Activated T-cell treated with anti-CD3 and anti-CD28 coated beads, Interleukin-2, amount 50 U/mL, for 48 hours (primary cell): Measurements from ENCODE around the gene NCAPG.

ENCODE experiments used
- DNase-seq, 2 experiments: peaks; one replicate each; pipeline ENCODE4 v3.0.0-alpha.2; 2020

Gene NCAPG

GRCh38 chr4:17810260-17811077 lies at the start of gene NCAPG, which contains the start of gene DCAF16:
Gene NCAPG (plus strand): TSS chr4:17810979. CDS start chr4:17811078, 99 bp downstream.
Gene DCAF16 (minus strand): TSS chr4:17810757. CDS start chr4:17804141, 6,616 bp downstream.
- DNase-seq, result peak; percentile 99

- no peak for DNase-seq
Observed at GRCh38 chr4:17761062-17761461, 49.7 kb upstream of the NCAPG start.

- DNase-seq, result no peak
Observed at GRCh38 chr4:17762726-17763125, 48.1 kb upstream of the NCAPG start.

GRCh38 chr4:17763416-17763815 lies 47.4 kb upstream of the NCAPG start:
- no peak for DNase-seq

GRCh38 chr4:17763931-17764330 lies 46.8 kb upstream of the NCAPG start:
- no peak for DNase-seq

- peak in 1 of 2 experiments; percentile 21 for DNase-seq
Observed at GRCh38 chr4:17765514-17766286, 45.1 kb upstream of the NCAPG start.

GRCh38 chr4:17766826-17767458 lies 43.8 kb upstream of the NCAPG start:
- DNase-seq, result no peak

GRCh38 chr4:17769406-17770174 lies 41.2 kb upstream of the NCAPG start:
- no peak for DNase-seq

- no peak for DNase-seq
Observed at GRCh38 chr4:17770845-17771244, 39.9 kb upstream of the NCAPG start.

- no peak for DNase-seq
Observed at GRCh38 chr4:17771284-17771908, 39.4 kb upstream of the NCAPG start.

GRCh38 chr4:17773135-17773698 lies 37.6 kb upstream of the NCAPG start:
- DNase-seq, result no peak

GRCh38 chr4:17778431-17778830 lies 32.3 kb upstream of the NCAPG start:
- DNase-seq, result no peak

- DNase-seq, result no peak
Observed at GRCh38 chr4:17780501-17781299, 30.1 kb upstream of the NCAPG start.

GRCh38 chr4:17781300-17782287 lies 29.2 kb upstream of the NCAPG start, which contains the start of gene FAM184B:
Gene FAM184B (minus strand): TSS chr4:17781621. CDS start chr4:17781299, 322 bp downstream.
- peak; percentile 28 to 31 for DNase-seq

- DNase-seq, result no peak
Observed at GRCh38 chr4:17785858-17786257, 24.9 kb upstream of the NCAPG start.

- DNase-seq, result no peak
Observed at GRCh38 chr4:17786567-17786966, 24.2 kb upstream of the NCAPG start.

GRCh38 chr4:17787315-17787714 lies 23.5 kb upstream of the NCAPG start:
- no peak for DNase-seq

- DNase-seq, result no peak
Observed at GRCh38 chr4:17788956-17789355, 21.8 kb upstream of the NCAPG start.

GRCh38 chr4:17794730-17795129 lies 16.0 kb upstream of the NCAPG start:
- no peak for DNase-seq

GRCh38 chr4:17797808-17798207 lies 13.0 kb upstream of the NCAPG start:
- no peak for DNase-seq
